GM20431 (cell line): ENCODE measurements around the gene SLX4IP.
"Not testable (repeated sequence)": the region's sequence is repeated elsewhere in the genome, so short reads cannot be mapped to it uniquely, and the experiment has no call there.

Source experiments
- in situ Hi-C: fragments of 300-500 bp; cut with MseI, MboI; formaldehyde crosslinking; loops from one replicate; pipeline ENCODE4 v1.15.0; 2020; ENCODE audit warnings: low sequenced_read_pairs; ENCODE audit not compliant: unreplicated experiment

The SLX4IP gene

DNA sequence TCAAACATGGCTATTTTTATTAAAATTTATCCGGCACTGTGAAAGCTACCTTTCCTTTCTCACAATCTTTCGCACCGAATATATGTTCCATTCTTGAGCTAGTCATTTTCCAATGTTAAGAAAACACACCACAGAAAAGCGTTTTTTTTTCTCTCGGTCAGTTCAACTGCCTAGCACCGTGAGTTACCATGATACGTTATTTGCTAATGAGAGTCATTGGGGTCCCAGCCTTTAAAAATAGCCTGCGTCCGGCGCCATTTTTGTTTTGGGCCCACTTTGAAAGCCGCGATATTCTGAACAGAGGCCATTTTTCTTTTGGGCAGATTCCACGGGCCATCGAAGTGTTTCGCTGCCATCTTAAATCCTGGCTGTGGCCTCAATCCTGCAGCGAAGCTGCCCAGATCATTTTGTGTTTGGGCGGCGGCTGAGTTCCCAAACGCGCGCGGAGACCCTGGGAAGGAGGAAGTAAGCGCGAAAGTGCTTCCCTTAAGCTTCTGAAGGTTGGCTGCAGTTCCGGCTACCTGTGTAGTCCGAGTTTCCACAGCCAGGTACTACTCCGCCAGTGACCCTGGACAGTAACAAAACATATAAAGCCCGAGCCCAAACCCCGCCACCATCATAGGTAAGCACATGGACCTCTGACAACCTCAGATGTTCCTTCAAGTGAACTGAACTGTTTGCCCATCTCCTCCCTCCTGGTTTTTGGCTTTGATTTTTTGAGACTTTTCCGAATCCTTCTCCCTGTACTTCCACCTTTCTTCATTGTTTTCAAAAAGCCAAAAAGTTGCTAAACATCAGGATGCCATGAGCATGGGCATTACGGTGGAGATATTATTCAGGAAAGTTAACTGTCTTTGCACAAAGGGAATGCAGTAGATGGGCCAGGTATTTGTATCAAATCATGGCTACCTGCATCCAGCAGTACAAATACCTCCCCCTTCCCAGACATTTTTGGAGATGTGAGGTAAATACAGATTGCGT, at the start of gene SLX4IP:
Gene SLX4IP (plus strand): TSS at position 474 of the 981 bp plus-strand sequence. CDS start 22,900 bp downstream, outside the sequence.
- in situ Hi-C loops, result no loop called here

DNA sequence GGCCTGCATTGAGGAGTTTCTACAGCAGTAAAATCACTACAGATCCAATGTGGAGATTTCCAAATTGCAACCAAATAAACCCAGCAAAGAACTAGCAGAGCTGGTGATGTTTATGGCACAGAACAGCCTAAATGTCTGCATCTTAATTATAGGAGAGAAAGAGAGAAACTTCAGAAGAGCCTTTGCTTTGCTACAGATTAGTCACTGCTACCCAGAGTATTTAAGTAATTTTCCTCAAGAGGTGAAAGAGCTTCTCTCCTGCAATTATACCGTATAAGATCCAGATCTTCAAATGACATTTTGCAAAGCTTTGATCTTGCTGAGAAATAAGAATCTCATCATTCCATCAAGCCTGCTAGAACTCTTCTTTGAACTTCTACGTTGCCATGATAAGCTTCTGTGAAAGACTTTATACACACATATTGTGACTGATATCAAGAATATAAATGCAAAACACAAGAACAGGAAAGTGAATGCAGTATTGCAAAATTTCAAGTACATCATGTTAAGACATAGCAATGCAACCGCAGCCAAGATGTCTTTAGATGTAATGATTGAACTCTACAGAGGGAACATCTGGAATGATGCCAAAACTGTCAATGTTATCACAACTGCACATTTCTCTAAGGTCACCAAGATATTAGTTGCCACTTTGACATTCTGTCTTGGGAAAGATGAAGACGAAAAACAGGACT, 49.1 kb upstream of the SLX4IP start:
- in situ Hi-C loops, result no loop called here

DNA sequence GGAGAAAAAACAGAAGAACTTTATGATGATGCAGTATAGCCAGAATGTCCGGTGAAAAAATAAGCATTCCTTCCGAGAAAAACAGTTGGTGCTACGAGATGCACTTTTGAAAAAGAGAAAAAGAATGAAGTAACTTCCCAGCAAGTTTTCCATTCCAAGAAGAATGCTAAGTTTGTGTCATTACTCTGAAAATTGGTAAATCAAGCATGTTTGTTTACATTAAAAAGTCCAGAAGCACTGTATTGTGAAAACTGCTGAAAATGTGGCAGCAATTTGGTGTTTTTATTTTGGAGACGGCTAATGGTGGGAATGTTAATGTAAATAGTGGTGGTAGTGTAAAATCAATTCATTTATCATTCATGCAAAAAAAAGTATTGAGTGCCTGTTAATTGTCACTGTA, 47.4 kb upstream of the SLX4IP start:
- in situ Hi-C loops, result no loop called here

DNA sequence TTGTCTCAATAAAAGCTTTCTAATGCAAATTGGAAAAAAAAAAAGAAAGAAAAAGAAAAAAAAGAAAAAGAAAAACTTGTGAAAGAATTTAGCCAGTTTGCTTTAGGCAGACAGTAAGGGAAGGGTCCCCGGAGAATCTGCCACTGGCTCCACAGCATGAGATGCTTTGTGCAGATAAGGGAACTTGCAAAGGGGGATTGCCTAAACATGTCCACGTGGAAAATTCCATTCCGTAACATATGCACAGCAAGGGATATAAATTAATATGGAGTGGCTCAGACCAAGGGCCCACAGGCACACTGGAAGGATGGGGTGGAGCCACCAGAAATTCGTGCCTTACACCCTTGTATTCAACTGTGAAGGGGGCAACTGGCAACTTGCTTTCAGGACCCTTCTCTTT, 46.5 kb upstream of the SLX4IP start:
- in situ Hi-C loops, result no loop called here

DNA sequence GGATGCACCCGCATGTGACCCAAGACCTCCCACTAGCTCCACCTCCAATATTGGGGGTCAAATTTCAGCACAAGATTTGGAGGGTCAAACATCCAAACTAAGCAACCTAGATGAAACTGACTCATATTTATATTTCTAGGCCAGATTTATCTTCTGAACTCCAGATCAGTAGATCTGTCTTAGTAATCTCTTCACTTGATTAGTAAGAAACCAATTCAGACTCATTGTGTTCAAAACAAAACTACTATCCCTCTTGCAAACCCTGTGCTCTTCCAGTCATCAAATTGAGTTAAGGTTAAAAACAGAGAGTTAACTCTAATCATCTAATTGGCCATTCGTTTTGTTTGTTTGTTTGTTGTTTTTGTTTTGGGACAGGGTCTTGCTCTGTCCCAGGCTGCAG, 44.4 kb upstream of the SLX4IP start:
- in situ Hi-C loops, result no loop called here

DNA sequence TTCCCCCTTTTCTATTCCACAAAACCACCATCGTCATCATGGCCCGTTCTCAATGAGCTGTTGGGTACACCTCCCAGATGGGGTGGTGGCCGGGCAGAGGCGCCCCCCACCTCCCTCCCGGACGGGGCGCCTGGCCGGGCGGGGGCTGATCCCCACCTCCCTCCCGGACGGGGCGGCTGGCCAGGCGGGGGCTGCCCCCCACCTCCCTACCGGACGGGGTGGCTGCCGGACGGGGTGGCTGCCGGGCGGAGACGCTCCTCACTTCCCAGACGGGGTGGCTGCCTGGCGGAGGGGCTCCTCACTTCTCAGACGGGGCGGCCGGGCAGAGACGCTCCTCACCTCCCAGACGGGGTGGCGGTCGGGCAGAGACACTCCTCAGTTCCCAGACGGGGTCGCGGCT, 40.4 kb upstream of the SLX4IP start:
- in situ Hi-C loops, result not testable (repeated sequence)

DNA sequence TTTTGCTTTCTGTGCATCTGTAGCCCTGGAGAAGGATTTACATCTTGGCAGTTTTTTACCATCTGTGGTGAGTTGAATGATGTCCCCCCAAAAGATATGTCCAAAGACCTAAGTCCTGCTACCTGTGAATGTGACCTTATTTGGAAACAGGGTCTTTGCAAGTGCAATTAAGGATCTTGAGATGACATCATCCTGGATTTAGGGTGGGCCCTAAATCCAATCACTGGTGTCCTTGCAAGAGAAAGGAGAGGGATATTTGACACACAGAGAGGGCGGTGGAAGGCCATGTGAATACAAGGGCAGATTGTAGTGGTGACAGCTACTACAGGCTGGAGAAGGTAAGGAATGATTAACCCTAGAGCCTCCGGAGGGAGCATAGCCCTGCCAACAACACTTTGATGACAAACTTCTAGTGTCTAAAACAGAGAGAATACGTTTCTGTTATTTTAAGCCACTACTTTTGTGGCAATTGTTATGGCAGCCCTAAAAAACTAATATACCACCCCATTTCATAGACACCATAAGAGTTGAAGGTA, 36.2 kb upstream of the SLX4IP start:
- in situ Hi-C loops, result no loop called here

DNA sequence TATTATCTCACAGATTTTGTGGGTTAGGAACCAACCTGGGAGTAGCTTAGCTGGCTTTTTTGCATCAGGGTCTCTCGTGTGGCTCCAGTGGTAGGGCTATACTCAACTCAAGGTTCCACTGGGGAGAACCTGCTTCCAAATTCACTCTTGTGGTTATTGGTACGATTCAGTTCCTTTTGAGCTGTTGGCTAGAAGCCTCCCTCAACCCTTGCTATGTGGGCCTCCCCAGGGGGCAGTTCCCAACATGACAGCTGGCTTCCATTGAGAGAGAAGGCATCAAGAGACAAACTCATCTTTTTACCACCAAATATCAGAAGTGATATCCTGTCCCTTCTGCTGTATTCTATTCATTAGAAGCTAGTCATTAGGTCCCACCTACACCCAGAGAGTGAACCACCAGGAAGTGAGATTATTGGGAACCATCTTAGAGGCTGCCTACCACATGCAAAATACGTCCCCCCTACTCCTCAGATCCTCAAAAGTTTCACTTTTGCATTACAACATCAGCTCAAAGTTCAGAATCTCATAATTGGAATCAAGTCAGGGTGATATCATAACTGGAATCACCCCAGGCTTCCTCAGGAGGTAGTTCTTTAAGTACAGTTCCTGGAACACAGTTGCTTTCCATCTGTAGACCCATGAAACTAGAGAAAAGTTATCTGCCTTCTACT, 32.0 kb upstream of the SLX4IP start:
- in situ Hi-C loops, result no loop called here

DNA sequence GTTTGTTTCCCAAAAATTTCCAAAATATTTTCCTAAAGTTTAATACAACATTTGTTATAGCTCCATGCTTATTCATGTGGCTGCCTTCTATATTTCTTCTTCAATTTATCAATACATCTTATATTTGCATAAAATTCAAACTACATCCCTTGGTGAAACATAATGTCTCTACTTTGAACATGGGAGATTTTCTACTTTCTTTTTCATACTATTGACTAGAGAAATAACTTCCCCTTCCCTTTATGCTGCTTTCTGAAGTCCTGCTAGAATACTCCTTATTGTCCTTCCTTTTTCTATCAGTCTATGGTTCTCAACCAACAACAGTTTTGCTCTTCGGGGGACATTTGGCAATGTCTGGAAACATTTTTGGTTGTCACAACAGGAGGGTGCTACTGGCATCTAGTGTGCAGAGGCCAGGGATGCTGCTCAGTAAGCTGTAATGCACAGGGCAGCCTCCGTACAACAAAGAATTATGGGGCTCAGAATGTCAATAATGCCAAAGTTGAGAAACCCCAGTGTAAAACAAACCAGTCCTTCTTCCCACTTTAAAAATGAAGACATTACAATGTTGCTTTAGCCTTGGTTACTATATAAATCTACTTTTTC, 31.0 kb upstream of the SLX4IP start:
- in situ Hi-C loops, result no loop called here

DNA sequence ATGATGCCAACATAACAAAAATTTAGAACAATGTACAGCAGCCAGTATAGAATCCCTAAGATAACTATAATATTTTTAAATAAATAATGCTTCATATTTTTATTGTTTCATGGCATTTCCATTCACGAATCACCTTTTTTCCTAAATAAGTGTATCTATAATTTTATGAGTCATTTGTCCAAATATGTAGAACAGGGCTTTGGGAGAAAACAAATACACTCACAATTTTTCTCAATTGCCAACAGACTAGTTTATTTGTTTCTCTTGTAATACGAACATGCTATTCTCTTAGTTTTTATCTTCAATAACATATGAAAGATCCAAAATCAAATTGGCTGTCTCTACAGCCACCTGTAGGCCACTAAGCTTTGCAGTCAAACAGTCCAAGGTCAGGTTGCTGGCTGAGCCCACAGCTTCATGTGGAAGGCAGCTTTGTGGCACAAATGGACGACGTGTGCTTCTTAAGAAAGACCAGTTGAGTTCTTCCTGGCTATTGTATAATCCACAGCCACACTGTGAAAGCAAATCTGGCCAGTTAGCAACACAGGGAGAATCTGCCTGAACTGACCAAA, 30.1 kb upstream of the SLX4IP start:
- in situ Hi-C loops, result no loop called here

DNA sequence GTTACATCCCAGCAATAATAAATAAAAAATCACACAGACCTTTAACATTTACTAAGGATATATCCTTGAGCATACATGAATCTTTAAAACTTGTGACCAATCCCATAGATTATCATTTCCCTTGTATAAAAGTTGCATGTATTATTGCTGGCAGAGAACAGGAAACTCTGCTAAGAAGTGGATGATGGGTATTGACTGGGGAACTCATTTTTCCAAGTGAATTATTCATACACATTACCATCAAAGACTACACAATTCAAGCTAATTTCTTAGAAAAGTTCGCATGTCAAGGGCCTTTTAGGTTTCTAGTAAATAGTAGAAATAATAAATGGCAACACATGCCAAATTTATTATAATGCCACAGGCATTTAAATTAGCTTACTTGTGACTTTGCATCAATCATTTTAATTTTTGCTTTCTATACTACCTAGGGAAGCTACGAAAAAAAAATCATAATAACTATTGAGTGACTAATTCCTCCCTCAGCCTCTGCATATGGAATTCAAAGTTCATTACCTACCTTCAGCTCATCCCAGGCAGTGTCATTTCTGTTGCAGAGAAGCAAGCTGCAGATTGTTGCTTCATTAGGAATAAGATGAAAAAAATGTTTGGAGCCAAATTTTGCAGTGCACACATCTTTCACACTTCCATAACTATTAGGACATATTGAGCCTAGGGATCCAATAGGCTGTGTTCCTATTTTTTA, 26.8 kb upstream of the SLX4IP start:
- in situ Hi-C loops, result no loop called here

DNA sequence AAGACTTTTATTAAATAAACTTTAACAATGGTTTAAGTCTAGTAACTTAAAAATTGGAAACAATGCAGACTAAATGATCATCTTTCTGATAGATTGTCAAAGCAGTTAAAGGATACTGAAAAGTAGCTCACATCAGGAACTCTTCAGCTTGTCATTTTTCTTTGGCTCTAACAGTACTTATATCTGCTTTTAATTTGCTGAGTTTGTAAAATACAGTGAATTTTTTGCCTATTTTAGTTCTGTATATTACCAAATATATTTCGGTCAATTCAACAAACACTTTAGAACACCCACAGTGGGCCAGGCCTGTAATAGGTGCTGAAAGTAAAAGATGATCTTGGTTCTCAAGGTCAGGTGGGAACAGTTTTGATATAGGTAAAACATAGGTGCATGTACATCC, 23.4 kb upstream of the SLX4IP start:
- in situ Hi-C loops, result no loop called here

DNA sequence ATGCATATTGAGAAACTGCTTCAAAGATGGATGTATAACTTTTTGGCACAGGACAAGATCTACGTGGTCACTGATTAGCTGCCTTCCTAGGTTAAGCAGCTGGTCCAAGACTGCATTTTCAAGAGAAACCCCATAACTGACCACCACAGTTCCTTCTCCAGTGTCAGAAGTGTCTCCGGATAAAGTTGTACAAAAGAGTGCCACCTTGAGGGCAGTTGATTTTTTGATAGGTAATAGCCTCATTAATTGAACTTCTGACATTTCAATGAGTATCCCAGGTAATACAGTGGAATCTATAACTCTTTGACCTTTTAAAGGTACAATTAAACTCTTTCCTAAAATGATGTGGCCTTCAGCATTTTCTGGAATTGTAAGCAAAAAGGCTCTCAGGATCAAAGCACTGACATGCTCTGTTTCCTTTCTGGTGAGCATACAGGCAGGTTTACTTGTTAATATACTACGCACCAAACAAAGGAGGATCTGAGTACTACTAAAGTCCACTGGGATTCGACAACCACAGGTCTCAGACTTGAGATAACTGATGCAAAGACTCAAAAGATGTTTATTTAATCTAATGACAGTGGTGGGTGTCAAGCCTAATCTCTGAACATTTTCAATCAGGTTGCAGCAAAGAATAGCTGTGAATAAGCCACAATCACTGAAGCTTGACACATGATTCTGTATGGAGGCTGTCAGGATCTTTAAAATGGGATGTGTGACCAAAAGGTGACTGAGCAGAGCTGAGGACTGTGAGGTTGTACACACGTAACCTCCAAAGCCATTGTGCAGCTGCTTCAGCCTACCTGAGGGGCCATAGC, 22.3 kb upstream of the SLX4IP start:
- in situ Hi-C loops, result no loop called here

DNA sequence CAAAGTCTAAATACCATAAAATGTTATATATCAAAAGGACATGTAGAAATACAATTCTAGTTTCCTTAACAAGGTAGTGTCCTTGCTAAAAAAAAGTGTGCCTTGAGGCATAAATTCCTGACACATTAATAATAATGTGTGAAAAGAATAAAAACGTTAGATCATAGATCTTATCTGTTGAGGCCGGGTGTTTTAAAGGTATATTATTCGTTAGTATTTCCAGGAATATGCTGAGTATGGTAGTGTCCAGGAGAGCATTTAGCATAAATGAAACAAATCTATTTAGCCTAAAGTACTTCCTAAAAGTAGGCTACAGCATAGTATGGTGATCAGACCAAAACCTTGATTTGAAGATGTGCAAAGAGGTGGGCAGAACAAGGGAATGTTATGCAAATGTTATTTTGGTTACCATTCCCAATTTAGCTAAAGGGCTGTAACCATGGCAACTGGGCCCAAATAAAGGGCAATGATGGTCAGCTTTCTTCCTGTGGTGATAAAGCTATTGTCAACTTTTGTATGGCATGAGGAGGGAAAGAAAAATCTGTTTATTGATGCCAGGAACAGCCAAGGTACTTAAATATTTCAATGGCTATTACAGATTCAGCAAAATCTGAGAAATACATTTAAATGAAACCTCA, 20.0 kb upstream of the SLX4IP start:
- in situ Hi-C loops, result no loop called here

DNA sequence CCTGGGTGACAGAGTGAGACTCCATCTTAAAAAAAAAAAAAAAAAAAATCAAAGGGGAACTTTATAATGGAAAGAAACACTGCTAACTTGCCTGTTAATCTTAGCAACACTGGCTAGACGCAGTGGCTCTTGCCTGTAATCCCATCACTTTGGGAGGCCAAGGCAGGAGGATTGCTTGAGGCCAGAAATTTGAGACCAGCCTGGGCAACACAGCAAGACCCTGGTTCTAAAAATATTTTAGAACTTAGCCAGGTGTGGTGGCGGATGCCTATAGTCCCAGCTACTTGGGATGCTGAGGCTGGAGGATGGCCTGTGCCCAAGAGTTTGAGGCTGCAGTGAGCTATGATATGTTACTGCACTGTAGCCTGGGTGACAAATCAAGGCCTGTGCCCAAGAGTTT, 17.9 kb upstream of the SLX4IP start:
- in situ Hi-C loops, result not testable (repeated sequence)

DNA sequence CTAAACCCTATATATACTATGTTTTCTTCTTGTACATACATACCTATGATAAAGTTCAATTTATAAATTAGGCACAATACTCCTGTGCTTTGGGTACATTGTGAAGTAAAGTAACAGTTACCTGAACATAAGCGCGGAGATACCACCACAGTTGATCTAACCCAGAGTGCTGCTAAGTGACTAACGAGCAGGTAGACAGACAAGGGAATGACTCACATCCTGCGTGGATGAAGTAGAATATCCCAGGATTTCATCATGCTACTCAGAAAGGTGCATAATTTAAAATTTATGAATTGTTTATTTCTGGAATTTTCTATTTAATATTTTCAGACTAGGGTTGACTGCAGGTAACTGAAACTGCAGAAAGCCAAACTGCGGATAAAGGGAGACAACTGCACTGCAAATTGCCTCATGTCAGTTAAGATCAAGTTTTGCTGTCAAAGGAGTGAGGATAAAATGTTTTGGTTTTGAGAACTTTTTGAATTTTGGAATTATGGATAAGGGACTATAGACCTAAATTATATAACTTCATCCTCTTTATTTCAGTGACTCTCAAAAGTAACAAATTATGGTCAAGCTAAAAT, 15.5 kb upstream of the SLX4IP start:
- in situ Hi-C loops, result no loop called here

DNA sequence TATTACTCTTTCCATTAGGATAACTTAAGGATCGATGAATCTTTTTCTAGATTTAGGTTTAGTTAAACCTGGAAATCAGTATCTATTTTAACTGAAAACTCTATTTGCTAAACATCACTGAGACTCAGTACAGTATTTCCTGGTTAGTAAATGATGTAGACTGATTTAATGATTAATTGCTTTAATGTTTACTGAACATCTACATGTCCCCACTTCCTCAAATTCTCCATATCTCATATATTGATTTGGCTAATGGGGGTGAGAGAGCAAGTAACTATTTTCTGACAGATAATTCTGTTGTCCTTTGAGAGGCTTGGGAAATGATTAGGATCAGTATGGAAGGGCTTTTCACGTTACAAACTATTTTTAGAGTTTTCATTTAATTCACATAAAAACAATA, 11.4 kb upstream of the SLX4IP start:
- in situ Hi-C loops, result no loop called here
